Epithelial cell of esophagus (primary cell): Measurements from ENCODE around the gene C1QTNF12.

Source experiments
- DNase-seq: peaks from one replicate; pipeline ENCODE4 v3.0.0; 2010; ENCODE audit warnings: low read depth
- H3K4me3 ChIP-seq: 2 replicates; pipeline ENCODE4 v1.5.1; 2011; ENCODE audit warnings: mild to moderate bottlenecking, low read length, control low read depth
- CTCF ChIP-seq: IDR thresholded peaks from 2 replicates; pipeline ENCODE4 v1.5.1; 2011; ENCODE audit warnings: low read depth, mild to moderate bottlenecking, low read length, control low read depth, inconsistent platforms; ENCODE audit not compliant: insufficient read depth; ENCODE audit errors: missing control alignments

Gene C1QTNF12

DNA sequence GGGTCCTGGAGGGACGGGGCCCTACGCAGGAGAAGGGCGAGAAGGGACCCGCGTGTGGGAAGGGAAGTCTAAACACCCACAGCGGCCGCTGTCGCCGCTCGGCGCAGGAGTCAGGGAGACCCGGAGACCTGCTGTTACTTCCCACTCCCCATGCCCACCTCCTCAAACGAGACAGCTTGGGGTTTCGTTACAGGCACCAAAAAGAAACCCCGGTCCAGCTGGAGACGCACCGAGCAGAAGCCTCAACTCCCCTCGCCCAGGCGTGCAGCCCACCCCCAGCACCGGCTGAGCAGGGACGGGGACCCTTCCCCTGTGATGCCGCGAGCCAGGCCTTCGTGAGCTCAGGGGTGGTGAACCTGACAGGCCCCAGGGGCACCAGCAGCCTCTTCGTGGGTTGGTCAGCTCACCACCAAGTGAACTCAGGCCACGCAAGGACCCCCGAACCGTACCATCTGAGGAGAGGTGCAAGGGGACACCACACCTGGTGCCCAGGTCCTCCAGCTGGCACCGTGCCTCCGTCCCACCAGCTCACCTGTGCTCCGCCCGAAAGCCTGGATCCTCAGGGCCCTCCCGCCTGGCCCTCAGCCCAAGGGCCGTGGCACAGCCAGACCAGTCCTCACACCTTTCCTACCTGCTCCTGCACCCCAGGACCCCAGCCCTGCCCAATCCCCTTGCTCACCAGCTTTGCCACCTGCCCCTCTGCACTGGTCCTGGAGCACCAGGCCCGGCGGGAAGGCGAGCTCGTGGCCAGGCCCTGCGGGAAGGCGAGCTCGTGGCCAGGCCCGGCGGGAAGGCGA lies 19.8 kb downstream of the C1QTNF12 start:
- no peak for TF ChIP-seq CTCF
- DNase-seq, result no peak
- no peak overlapping the region for H3K4me3 ChIP-seq

DNA sequence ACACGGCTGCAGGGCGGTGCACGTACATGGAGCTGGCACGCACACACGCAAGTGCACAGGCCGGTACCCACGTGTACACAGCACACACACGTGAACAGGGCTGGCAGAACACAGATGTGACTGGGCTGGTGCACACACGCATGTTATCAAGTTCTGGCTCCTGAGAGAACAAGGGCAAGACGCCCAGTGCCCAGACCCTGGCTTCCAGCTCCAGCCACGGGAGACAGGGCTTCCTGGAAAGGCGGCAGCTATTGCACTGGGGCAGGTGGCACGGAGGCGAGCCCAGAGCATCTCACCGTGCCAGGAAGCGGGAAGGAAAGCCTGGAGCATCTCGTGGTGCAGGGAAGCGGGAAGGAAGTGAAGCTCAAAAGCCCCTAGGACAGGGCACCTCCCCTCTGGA lies 20.6 kb downstream of the C1QTNF12 start:
- DNase-seq, result no peak
- no peak overlapping the region for H3K4me3 ChIP-seq
- TF ChIP-seq CTCF, result no peak

GRCh38 chr1:1225238-1225845 lies 21.2 kb downstream of the C1QTNF12 start:
- no peak overlapping the region for H3K4me3 ChIP-seq
- DNase-seq, result no peak
- TF ChIP-seq CTCF, result no peak

DNA sequence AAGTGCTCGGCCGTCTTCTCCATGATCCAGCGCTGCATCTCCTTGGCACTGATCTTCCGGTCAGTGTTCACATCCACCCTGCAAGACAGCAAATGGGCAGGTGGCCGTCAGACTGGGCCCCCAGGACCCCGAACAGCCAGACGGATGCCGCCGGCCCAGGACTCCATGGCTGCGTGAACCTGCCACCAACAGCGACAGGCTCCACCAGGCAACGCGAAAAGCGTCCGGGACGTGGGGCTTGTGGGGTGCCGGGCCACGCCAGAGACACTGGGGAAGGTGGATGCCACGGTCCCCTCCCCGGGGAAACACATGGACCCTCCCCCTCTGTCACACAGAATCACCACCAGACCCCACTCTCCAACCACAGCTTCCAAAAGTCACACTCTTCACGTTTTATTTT lies 22.6 kb downstream of the C1QTNF12 start:
- H3K4me3 ChIP-seq, result no peak overlapping the region
- no peak for TF ChIP-seq CTCF
- DNase-seq, result no peak

DNA sequence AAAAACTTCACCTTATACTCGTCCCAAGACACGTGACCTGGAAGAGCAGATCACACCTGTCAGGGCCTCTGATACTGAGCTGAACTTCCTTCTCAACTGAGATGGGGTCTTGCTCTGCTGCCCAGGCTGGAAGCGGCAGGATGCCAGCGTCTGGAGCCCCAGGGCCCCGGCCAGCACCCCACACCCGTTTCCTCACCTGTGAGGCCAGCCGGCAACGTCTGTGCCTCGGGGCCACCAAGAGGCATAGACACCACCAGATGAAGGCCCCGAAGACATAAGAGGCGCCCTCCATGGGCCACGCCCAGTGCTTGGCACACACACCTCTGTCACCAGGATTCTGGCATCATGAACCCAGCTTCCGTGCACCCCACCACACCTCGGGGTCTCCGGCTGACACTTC lies 23.2 kb downstream of the C1QTNF12 start:
- DNase-seq, result no peak
- no peak overlapping the region for H3K4me3 ChIP-seq
- no peak for TF ChIP-seq CTCF

- TF ChIP-seq CTCF, result no peak
- DNase-seq, result no peak
- H3K4me3 ChIP-seq, result no peak overlapping the region
Measured at GRCh38 chr1:1222575-1223225, 23.8 kb downstream of the C1QTNF12 start.
